HG02840 (cell line): ENCODE results near the gene SDHC.
"Not testable (repeated sequence)": the region's sequence is repeated elsewhere in the genome, so short reads cannot be mapped to it uniquely, and the experiment has no call there.

Source experiments
- ATAC-seq: cut with Tn5 transposase; IDR thresholded peaks from one replicate; pipeline ENCODE4 v1.9.1; 2021; ENCODE audit warnings: mild to moderate bottlenecking, moderate library complexity, moderate number of reproducible peaks; ENCODE audit not compliant: unreplicated experiment, low FRiP score

The SDHC gene

GRCh38 chr1:161409848-161410635 is 95.9 kb downstream of the SDHC start:
- not testable (repeated sequence) for ATAC-seq

GRCh38 chr1:161410636-161410970 is 96.4 kb downstream of the SDHC start:
- ATAC-seq, result not testable (repeated sequence)
